Measurements from ENCODE around the gene ISG20L2. TPM values are rescaled to one million over a fixed set of nuclear protein-coding genes. Genes with fewer than 3 reads are reported as not detected.

ISG20L2 gene
- total RNA-seq, 4 donors from 2014 or later: 13.6 to 34.9 (median 18.2) TPM

GRCh38 chr1:156684227-156684782 lies 44.3 kb downstream of the ISG20L2 start:
- H3K9me3 ChIP-seq: no peaks in the 10 kb centered on the region
- TF ChIP-seq CTCF (IDR thresholded peaks at IDR 0.05) (no peak), POLR2A (IDR thresholded peaks at IDR 0.05) (no peak)
- no peak overlapping the region for H3K27ac ChIP-seq
- peaks cover 0 to 3% of the 10 kb centered on the region in 2 donors for H3K4me1 ChIP-seq
- no peaks in the 10 kb centered on the region for H3K36me3 ChIP-seq
- H3K27me3 ChIP-seq: no peaks in the 10 kb centered on the region
- WGBS, 2 donors: 69 to 86% methylated on average over 5 of the region's 5 CpGs
- H3K4me3 ChIP-seq (replicated peaks in 1 of 3): no peak overlapping the region
- intact Hi-C loops (cut with DNase I): loop anchor here (10.0 kb wide), 1 partner anchor 200 kb away; no protein-coding TSS in a partner anchor
- DNase-seq: no peak

DNA sequence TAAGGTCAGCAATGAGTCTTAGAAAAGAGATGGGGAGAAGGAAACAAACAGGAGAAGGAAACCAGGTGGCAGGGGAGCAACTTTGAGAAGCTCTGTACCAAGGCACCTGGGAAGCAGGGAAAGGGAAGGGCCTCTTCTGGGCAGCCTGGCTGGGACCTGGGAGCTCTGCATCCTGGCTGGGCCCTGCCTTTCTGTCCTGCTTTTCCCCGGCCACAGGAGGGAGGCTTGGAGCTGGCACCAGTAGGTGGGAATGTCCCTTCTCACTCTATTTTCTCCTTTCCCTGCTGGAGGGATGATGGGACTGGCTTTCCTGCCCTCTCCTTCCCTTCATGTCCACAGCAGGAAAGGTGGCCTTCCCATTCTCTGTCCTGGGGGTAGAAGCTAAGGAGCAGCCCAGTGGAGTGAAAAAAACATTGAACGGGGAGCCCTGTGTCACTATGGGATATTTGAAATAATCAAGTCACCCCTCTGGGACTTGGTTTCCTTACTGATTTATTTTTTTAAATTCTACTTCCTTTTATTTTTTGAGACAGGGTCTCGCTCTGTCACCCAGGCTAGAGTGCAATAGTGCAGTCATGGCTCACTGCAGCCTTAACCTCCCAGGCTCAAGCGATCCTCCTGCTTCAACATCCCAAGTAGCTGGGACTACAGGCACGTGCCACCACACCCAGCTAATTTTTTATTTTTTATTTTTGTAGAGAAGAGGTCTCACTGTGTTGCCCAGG lies 46.2 kb downstream of the ISG20L2 start:
- Histone ChIP-seq H3K27me3 (peaks cover 1% of the 10 kb centered on the region), H3K4me3 (replicated peaks in 1 of 3) (no peak overlapping the region), H3K36me3 (no peaks in the 10 kb centered on the region), H3K4me1 (peaks cover 2 to 3% of the 10 kb centered on the region in 2 donors), H3K27ac (no peak overlapping the region), H3K9me3 (no peaks in the 10 kb centered on the region)
- WGBS, 2 donors: 55 to 60% methylated on average over 5 of the region's 5 CpGs
- no peak for TF ChIP-seq POLR2A (IDR thresholded peaks at IDR 0.05)
- TF ChIP-seq CTCF (IDR thresholded peaks at IDR 0.05): no peak
- intact Hi-C loops (cut with DNase I): loop anchor here (10.0 kb wide), 1 partner anchor 202 kb away; no protein-coding TSS in a partner anchor
- no peak for DNase-seq

DNA sequence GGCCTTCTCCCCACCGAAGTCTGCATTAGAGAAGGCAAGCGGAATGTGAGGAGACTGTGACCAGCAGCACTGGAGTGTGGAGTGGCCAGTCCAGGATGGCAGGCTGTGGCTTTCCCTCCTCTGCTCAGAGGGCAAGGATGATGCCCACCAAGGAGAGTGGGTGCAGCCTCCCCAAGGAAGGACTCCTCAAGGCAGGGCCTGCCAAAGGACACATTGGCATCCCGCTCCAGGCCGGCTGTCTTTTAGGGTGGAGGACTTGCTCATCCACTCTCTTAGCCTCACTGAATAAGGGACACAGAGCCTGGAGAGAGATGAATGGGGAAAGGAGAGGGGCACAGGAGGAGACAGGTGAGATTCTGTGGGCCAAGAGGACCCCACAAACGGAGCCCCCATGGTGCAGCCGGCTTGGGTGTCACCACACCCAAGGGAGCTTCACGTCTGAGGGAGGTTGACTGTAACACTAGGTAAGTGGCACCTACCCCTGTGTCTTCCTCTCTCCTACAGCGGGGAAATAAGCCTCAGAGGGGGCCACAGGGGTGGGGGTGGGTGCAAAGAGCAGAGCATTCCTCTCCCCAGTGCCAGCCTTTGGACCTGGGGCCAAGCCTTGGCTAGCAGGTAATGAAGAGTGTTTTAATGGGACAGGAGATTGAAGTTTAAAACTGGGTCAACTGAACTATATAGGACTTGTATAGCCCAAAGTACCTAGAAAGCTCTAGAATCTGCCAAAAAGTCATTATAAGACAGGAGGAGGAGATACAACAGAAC lies 47.2 kb downstream of the ISG20L2 start:
- H3K9me3 ChIP-seq: no peaks in the 10 kb centered on the region
- H3K27ac ChIP-seq: no peak overlapping the region
- no peak overlapping the region for H3K4me3 ChIP-seq (replicated peaks in 1 of 3)
- TF ChIP-seq POLR2A (IDR thresholded peaks at IDR 0.05) (no peak), CTCF (IDR thresholded peaks at IDR 0.05) (no peak)
- intact Hi-C loops (cut with DNase I): loop anchor here (10.0 kb wide), 1 partner anchor 203 kb away; no protein-coding TSS in a partner anchor
- 73 to 76% methylated on average over 8 of the region's 8 CpGs for WGBS, 2 donors
- H3K27me3 ChIP-seq: peaks cover 8% of the 10 kb centered on the region
- peaks cover 8 to 12% of the 10 kb centered on the region in 2 donors for H3K4me1 ChIP-seq
- H3K36me3 ChIP-seq: no peaks in the 10 kb centered on the region
- no peak for DNase-seq

DNA sequence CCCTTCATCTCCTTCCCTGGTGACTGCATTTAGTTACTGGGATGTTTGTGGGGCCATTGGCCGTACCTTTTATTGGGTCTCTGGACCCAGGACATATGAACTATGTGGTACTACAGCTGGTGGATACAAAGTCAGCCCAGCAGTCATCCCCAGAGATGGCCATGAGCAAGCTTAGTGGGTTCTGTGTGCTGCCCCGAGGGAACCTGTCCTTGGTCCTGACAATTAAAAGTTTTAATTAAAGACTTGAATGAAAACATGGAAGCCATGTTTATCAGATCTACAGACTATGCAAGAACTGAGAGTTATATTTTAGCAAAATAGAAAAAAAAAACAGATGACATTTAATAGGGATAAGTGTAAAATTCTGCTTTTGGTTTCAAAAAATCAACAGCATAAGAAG lies 48.5 kb downstream of the ISG20L2 start:
- 68% methylated on average over 2 of the region's 2 CpGs for WGBS, 2 donors
- Histone ChIP-seq H3K9me3 (no peaks in the 10 kb centered on the region), H3K4me3 (replicated peaks in 1 of 3) (no peak overlapping the region), H3K4me1 (peaks cover 8 to 12% of the 10 kb centered on the region in 2 donors), H3K27me3 (peaks cover 8% of the 10 kb centered on the region), H3K27ac (no peak overlapping the region), H3K36me3 (no peaks in the 10 kb centered on the region)
- DNase-seq: no peak
- intact Hi-C loops (cut with DNase I): loop anchor here (10.0 kb wide), 1 partner anchor 205 kb away; no protein-coding TSS in a partner anchor
- no peak for TF ChIP-seq CTCF (IDR thresholded peaks at IDR 0.05)
- TF ChIP-seq POLR2A (IDR thresholded peaks at IDR 0.05): no peak
